GM19043 (cell line): ENCODE data around the gene KDM6A.

Source experiments
- ATAC-seq: cut with Tn5 transposase; IDR thresholded peaks from one replicate; pipeline ENCODE4 v1.9.1; 2021; ENCODE audit warnings: low read depth; ENCODE audit not compliant: unreplicated experiment

KDM6A gene

DNA sequence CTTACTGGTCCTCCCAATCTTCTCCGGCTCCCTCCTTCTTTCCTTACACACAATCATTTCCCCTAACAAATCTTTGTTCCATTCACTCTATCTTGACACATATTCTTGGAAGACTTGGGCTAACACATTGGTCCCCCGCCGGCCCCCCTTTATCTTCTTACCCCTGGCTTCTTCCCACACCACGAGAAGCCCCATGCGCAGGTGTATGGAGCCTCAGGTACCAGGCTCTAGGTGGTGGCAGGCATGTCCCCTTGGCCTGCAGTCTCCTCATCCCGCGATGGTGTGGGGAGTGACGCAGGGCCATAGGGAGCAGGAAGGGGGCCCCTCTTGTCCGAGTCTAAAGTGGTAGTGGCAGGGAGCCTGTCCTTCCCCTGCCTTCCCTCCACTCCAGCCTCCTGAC is 277.8 kb downstream of the KDM6A start:
- no peak for ATAC-seq

DNA sequence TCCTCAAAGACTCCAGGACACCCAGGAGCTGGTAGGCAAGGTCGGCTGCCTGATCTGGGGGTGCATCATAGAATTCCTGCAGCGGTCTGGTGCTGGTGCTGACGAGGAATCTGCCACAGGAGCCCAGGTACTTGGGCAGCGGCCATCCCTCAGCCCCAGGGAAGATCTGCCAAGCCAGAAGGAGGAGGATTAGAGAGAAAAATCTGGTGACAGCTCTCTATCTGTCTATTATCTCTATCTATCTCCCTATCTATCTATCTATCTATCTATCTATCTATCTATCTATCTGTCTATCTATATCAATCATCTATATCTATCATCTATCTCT is 281.0 kb downstream of the KDM6A start:
- ATAC-seq: no peak

DNA sequence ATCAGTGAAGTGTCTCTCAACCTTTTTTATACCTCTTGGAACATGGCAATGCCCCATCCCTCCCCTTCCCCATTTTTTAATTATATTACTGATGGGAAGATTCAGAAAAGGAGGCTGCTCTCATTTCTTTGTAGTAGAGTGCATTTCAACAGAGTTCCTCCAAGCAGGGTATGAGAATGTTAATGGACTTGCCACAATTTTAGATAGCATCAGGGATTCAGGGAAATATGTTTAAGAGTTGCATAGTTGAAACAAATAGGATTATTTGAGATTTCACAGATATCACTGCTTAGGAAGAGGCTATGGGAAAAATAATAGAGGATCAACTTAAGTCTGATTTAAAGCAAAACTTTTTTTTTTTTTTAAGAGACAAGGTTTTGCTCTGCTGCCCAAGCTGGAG is 281.5 kb downstream of the KDM6A start:
- ATAC-seq: no peak

DNA sequence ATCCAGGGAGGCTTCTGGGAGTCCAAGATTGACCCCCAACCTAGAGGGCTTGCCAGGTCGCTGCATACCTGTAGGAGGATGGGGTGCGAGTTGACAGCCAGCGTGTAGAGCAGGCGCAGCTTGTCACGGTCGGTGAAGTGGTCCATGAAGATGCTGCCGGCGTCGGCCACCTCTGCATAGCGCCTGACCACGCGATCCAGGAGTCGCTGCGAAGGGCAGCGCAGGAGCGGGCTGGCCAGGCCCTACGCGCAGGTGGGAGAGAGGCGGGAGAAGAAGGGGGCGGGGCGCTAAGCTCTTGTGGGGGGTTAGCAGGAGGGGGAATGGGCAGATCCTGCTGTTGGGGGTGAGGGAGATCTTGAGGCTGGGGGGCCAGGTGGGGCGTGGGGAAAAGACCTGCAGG is 284.7 kb downstream of the KDM6A start:
- no peak for ATAC-seq
